ENCODE measurements around the gene LMBR1L. TPM values are rescaled to one million over a fixed set of nuclear protein-coding genes. Genes with fewer than 3 reads are reported as not detected.

LMBR1L gene
- total and polyA plus RNA-seq, 2 donors = 35.1 to 112 TPM

DNA sequence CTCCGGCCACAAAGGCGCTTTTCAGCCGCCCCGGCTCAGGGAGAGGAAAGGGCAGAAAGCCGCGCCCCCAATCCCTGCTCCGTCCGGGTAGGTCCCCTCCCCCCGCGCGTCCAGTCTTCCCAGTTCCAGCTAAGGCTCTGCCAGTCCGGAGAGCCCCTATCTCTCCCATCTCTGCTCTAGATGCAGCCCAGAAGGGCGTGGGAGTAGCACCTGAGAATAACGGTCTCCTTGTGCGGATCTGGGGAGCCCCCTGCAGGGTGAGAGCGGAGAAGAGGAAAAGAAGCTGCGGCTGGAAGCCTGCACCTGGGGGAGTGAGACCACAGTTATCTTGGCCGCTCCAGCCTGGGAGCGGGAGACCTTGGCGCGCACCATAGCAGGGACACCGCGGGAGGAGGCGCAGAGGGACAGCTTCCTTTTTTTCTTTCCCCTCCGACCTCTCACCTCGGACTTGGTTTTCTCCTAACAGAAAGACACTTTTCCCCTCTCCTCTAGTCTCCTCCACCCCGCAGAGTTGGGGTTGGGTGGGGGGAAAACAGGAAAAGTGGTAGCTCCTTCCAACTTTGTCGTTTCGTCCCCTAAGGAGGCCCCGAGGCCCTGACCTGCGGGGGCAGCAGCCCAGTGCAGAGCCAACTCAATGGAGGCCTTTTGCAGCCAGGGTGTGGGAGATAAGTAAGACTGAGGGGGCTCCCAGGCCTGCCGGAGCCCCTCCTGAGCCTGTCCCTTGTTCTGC, 18.4 kb downstream of the LMBR1L start:
- Histone ChIP-seq H3K4me3 (ENCODE audit: low read length in 2 of 2) (peak overlapping the region in 1 of 2 donors; percentile 31), H3K4me1 (ENCODE audit: control insufficient read depth in 2 of 2, insufficient read depth in 2 of 2, low read length in 2 of 2) (peaks cover 16 to 60% of the 10 kb centered on the region in 2 donors), H3K27me3 (ENCODE audit: control insufficient read depth in 2 of 2, insufficient read depth in 1 of 2, low read length in 1 of 2) (peaks cover 64 to 85% of the 10 kb centered on the region in 2 donors), H3K9me3 (ENCODE audit: control insufficient read depth in 2 of 2, insufficient read depth in 1 of 2, low read length in 1 of 2) (peaks cover 0 to 4% of the 10 kb centered on the region in 2 donors), H3K27ac (ENCODE audit: low read depth in 1 of 2, low read length in 1 of 2) (no peak overlapping the region), H3K36me3 (ENCODE audit: control insufficient read depth in 2 of 2, insufficient read depth in 2 of 2, low read length in 1 of 2) (peaks cover 9% of the 10 kb centered on the region in 2 donors)
- WGBS = 5% methylated on average over 32 of the region's 32 CpGs
- DNase-seq (ENCODE audit: low read depth in 6 of 9, low spot score in 9 of 9) = peak in 4 of 9 donors; percentile 56 to 78 (median 64)

DNA sequence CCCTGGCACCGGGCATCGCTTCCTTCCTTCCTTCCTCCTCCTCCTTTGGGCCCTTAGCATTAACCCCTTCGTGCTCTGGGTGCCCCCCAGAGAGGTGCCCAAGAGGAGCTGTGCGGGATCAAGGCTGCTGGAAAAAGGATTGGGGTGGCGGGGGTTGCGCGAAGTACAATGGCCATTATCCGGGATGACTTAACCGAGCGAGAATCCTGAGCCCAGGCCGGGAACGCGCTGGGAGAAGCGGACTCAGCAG, 18.9 kb downstream of the LMBR1L start:
- WGBS = 4% methylated on average over 14 of the region's 14 CpGs

DNA sequence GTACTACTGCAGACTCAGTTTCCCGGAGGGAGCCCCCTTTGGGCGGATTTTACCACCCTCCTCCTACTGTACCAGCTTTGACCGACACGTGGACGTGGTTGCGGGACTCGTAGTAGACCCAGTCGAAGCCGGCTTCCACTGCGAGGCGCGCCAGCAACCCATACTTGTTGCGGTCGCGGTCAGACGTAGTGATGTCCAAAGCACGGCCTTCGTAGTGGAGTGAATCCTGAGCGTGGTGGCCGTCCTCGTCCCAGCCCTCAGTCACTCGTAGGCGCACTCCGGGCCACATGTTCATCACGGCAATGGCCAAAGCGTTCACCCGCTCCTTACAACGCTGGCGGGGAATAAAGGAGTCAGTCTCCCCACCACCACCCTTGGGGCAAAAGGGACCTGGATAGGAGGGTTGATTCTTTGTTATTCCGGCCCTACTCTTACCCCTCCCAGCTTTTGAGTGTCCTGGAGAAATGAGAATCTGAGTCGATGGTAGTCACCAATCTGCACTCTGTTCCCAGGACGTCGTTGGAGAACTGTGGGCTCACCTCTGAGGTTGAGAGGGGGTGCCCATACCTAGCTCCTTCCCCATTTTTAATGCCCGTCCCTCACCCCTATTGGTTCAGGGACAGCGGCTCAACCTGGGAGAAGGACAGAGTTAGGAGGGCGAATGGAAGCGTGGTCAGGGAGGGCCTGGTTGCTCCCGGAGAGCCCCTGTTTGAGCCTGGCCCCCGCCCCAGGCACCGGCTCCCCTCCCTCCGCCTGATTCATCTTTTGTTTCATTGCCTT, 19.4 kb downstream of the LMBR1L start:
- Histone ChIP-seq H3K4me1 (ENCODE audit: control insufficient read depth in 2 of 2, insufficient read depth in 2 of 2, low read length in 2 of 2) (peaks cover 16 to 60% of the 10 kb centered on the region in 2 donors), H3K27ac (ENCODE audit: low read depth in 1 of 2, low read length in 1 of 2) (no peak overlapping the region), H3K4me3 (ENCODE audit: low read length in 2 of 2) (no peak overlapping the region), H3K27me3 (ENCODE audit: control insufficient read depth in 2 of 2, insufficient read depth in 1 of 2, low read length in 1 of 2) (peaks cover 64 to 91% of the 10 kb centered on the region in 2 donors), H3K9me3 (ENCODE audit: control insufficient read depth in 2 of 2, insufficient read depth in 1 of 2, low read length in 1 of 2) (peaks cover 0 to 4% of the 10 kb centered on the region in 2 donors), H3K36me3 (ENCODE audit: control insufficient read depth in 2 of 2, insufficient read depth in 2 of 2, low read length in 1 of 2) (no peaks in the 10 kb centered on the region)
- no peak for DNase-seq (ENCODE audit: low read depth in 6 of 9, low spot score in 9 of 9)
- WGBS = 14% methylated on average over 41 of the region's 41 CpGs

More for the DNA sequence above, 18.9 kb downstream of the LMBR1L start:
- no peak for DNase-seq (ENCODE audit: low read depth in 6 of 9, low spot score in 9 of 9)
- Histone ChIP-seq H3K27me3 (ENCODE audit: control insufficient read depth in 2 of 2, insufficient read depth in 1 of 2, low read length in 1 of 2) (peaks cover 64 to 89% of the 10 kb centered on the region in 2 donors), H3K4me1 (ENCODE audit: control insufficient read depth in 2 of 2, insufficient read depth in 2 of 2, low read length in 2 of 2) (peaks cover 16 to 60% of the 10 kb centered on the region in 2 donors), H3K4me3 (ENCODE audit: low read length in 2 of 2) (peak overlapping the region in 1 of 2 donors; percentile 31), H3K9me3 (ENCODE audit: control insufficient read depth in 2 of 2, insufficient read depth in 1 of 2, low read length in 1 of 2) (peaks cover 0 to 4% of the 10 kb centered on the region in 2 donors), H3K27ac (ENCODE audit: low read depth in 1 of 2, low read length in 1 of 2) (no peak overlapping the region), H3K36me3 (ENCODE audit: control insufficient read depth in 2 of 2, insufficient read depth in 2 of 2, low read length in 1 of 2) (peaks cover 4% of the 10 kb centered on the region in 2 donors)

DNA sequence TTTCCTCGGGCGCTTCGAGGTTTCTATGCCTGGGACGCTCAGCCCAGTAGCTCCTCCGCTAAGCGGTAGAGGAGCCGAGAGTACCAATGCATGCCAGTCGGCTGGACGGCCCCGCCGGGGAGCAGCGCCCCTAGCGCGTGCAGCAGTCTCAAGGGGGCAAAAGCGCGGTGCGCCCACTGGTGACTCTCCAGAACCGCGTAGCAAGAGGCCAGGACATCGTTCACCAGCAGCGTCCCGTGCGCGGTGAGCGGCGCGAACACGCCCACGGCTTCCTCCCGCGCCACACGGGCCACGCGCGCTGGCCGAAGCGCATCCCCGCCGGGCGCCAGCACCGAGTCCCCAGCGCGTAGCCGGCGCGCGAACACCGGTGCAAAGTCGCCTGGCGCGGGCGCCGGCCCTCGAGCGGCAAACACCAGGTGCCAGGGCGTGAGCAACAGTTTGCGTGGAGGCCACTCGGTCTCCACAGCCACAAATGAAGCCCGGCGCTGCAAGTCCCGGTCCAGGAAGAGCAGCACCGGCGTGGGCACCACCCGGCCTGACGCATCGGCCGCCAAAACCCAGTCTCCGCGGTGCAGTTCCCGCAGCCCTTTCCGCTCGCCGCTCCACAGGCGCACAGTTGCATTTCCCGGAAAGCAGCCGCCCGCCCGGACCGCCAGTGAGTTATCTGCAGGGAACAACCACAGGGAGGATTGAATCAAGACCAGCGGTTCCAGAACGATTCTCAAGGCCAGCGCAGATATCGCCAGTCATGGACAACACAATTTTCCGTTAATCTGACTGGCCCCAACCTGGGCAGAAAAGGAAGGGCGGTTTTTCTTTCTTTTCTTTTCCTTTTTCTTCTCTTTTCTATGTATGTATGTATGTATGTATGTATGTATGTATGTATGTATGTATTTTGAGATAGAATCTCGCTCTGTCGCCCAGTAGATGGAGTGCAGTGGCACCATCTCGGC, 20.6 kb downstream of the LMBR1L start:
- 2% methylated on average over 88 of the region's 88 CpGs for WGBS

DNA sequence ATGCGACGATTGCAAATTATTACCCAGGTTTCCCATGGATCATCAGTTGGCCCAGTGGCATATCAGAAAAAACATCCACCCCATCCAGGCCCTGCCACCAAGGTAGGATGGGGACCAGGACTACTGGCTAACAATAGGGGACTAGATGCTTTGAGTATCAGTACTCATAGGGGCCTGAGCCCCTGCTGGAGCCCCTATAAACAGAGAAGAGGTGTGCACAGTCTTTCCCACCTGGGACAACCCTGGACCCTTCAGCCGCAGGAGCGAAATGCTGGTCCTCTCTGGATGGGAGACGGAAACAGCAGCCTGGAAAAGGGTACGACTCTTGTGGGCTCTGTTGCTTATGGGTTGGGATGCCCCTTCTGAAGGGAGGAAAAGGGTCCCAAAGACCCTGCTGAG, 21.7 kb downstream of the LMBR1L start:
- no peak overlapping the region for H3K27ac ChIP-seq (ENCODE audit: low read depth in 1 of 2, low read length in 1 of 2)
- H3K27me3 ChIP-seq (ENCODE audit: control insufficient read depth in 2 of 2, insufficient read depth in 1 of 2, low read length in 1 of 2) = peaks cover 55 to 74% of the 10 kb centered on the region in 2 donors
- H3K36me3 ChIP-seq (ENCODE audit: control insufficient read depth in 2 of 2, insufficient read depth in 2 of 2, low read length in 1 of 2) = no peaks in the 10 kb centered on the region
- peaks cover 9 to 52% of the 10 kb centered on the region in 2 donors for H3K4me1 ChIP-seq (ENCODE audit: control insufficient read depth in 2 of 2, insufficient read depth in 2 of 2, low read length in 2 of 2)
- WGBS = 58% methylated on average over 6 of the region's 6 CpGs
- H3K4me3 ChIP-seq (ENCODE audit: low read length in 2 of 2) = no peak overlapping the region
- peaks cover 0 to 4% of the 10 kb centered on the region in 2 donors for H3K9me3 ChIP-seq (ENCODE audit: control insufficient read depth in 2 of 2, insufficient read depth in 1 of 2, low read length in 1 of 2)
- DNase-seq (ENCODE audit: low read depth in 6 of 9, low spot score in 9 of 9) = no peak

More for the DNA sequence above, 20.6 kb downstream of the LMBR1L start:
- Histone ChIP-seq H3K4me1 (ENCODE audit: control insufficient read depth in 2 of 2, insufficient read depth in 2 of 2, low read length in 2 of 2) (peaks cover 16 to 60% of the 10 kb centered on the region in 2 donors), H3K36me3 (ENCODE audit: control insufficient read depth in 2 of 2, insufficient read depth in 2 of 2, low read length in 1 of 2) (no peaks in the 10 kb centered on the region), H3K27ac (ENCODE audit: low read depth in 1 of 2, low read length in 1 of 2) (no peak overlapping the region), H3K9me3 (ENCODE audit: control insufficient read depth in 2 of 2, insufficient read depth in 1 of 2, low read length in 1 of 2) (peaks cover 0 to 4% of the 10 kb centered on the region in 2 donors), H3K4me3 (ENCODE audit: low read length in 2 of 2) (peak overlapping the region in 1 of 2 donors; percentile 32), H3K27me3 (ENCODE audit: control insufficient read depth in 2 of 2, insufficient read depth in 1 of 2, low read length in 1 of 2) (peaks cover 64 to 84% of the 10 kb centered on the region in 2 donors)
- peak in 1 of 9 donors; percentile 50 for DNase-seq (ENCODE audit: low read depth in 6 of 9, low spot score in 9 of 9)

DNA sequence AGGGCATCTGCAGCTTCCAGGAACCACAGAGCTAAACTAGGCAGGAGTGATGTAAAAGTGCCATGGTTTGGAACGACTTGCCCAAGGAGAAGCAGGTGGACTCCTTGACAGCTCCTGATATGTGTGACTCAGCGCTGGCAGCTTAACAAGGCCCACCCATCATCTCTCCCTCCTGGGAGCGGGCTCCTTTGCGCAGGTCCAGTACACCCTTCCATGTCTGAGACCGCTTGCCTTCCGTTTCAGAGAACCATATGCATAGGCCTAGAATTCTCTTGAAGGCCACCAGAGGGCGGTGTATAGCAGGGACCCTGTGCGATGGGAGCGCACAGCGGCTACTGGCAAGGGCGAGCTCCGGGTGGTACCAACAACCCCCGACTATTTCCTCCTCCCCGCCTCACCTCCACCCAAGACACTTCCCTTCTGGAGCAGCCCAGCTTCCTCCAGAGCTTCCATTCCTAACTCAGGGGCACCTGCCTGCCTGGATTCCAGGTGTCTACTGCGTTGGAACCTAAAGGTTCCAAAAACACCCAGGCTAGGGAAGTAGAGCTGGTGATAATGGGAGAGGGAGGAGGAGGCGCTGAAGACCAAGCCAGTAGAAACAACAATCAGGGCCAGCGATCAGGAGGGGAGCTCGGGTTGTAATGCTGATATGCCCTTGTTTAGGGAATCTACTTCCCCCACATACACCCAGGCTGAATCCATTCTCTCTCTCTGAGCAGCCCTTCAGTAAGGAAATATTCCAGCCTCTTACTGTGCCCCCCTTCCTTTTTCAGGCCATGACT, 22.3 kb downstream of the LMBR1L start:
- DNase-seq (ENCODE audit: low read depth in 6 of 9, low spot score in 9 of 9) = peak in 8 of 9 donors; percentile 69 to 88 (median 78)
- peaks cover 0 to 4% of the 10 kb centered on the region in 2 donors for H3K9me3 ChIP-seq (ENCODE audit: control insufficient read depth in 2 of 2, insufficient read depth in 1 of 2, low read length in 1 of 2)
- H3K4me1 ChIP-seq (ENCODE audit: control insufficient read depth in 2 of 2, insufficient read depth in 2 of 2, low read length in 2 of 2) = peaks cover 9 to 46% of the 10 kb centered on the region in 2 donors
- H3K36me3 ChIP-seq (ENCODE audit: control insufficient read depth in 2 of 2, insufficient read depth in 2 of 2, low read length in 1 of 2) = no peaks in the 10 kb centered on the region
- peaks cover 49 to 68% of the 10 kb centered on the region in 2 donors for H3K27me3 ChIP-seq (ENCODE audit: control insufficient read depth in 2 of 2, insufficient read depth in 1 of 2, low read length in 1 of 2)
- no peak overlapping the region for H3K4me3 ChIP-seq (ENCODE audit: low read length in 2 of 2)
- H3K27ac ChIP-seq (ENCODE audit: low read depth in 1 of 2, low read length in 1 of 2) = no peak overlapping the region
- WGBS = 2% methylated on average over 18 of the region's 18 CpGs

DNA sequence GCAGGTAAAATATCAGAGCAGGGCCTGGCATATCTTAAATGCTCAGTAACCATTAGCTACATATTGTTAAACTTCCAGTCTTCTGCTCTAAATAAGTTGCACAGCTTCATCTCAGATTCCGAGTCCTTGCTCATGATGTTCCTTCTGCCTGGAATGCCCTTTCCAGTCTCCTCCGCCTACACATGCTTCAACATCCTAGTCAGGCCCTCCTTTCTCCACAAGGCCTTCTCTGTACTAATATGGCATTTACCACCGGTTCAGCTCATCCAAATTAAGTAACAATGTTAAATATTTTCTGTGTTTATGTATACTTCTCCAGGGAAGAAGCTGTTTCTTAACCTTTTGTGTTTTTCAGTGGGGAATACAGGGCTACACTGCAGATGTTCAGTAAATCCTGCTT, 24.5 kb downstream of the LMBR1L start:
- H3K27ac ChIP-seq (ENCODE audit: low read depth in 1 of 2, low read length in 1 of 2) = no peak overlapping the region
- peaks cover 26 to 46% of the 10 kb centered on the region in 2 donors for H3K27me3 ChIP-seq (ENCODE audit: control insufficient read depth in 2 of 2, insufficient read depth in 1 of 2, low read length in 1 of 2)
- no peak overlapping the region for H3K4me3 ChIP-seq (ENCODE audit: low read length in 2 of 2)
- no peaks in the 10 kb centered on the region for H3K36me3 ChIP-seq (ENCODE audit: control insufficient read depth in 2 of 2, insufficient read depth in 2 of 2, low read length in 1 of 2)
- H3K4me1 ChIP-seq (ENCODE audit: control insufficient read depth in 2 of 2, insufficient read depth in 2 of 2, low read length in 2 of 2) = peaks cover 7 to 30% of the 10 kb centered on the region in 2 donors
- DNase-seq (ENCODE audit: low read depth in 6 of 9, low spot score in 9 of 9) = no peak
- no peaks in the 10 kb centered on the region for H3K9me3 ChIP-seq (ENCODE audit: control insufficient read depth in 2 of 2, insufficient read depth in 1 of 2, low read length in 1 of 2)
- 95% methylated on average over 3 of the region's 3 CpGs for WGBS

DNA sequence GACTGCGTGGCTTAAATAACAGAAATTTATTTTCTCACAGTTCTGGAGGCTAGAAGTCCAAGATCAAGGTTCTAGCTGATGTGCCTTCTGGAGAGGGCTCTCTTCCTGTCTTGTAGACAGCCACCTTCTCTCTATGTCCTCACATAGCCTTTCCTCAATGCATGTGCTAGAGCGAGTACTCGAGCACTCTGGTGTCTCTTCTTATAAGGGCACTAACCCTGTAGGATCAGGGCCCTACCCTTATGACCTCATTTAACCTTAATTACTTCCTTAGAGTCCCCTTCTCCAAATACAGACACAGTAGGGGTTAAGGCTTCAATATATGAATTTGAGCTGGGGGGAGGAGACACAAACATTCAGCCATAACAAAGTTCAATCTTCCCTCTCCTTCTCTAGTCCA, 26.2 kb downstream of the LMBR1L start:
- Histone ChIP-seq H3K36me3 (ENCODE audit: control insufficient read depth in 2 of 2, insufficient read depth in 2 of 2, low read length in 1 of 2) (no peaks in the 10 kb centered on the region), H3K4me1 (ENCODE audit: control insufficient read depth in 2 of 2, insufficient read depth in 2 of 2, low read length in 2 of 2) (peaks cover 0 to 16% of the 10 kb centered on the region in 2 donors), H3K27ac (ENCODE audit: low read depth in 1 of 2, low read length in 1 of 2) (no peak overlapping the region), H3K9me3 (ENCODE audit: control insufficient read depth in 2 of 2, insufficient read depth in 1 of 2, low read length in 1 of 2) (no peaks in the 10 kb centered on the region), H3K27me3 (ENCODE audit: control insufficient read depth in 2 of 2, insufficient read depth in 1 of 2, low read length in 1 of 2) (peaks cover 11 to 36% of the 10 kb centered on the region in 2 donors), H3K4me3 (ENCODE audit: low read length in 2 of 2) (no peak overlapping the region)
- WGBS = 98% methylated on average over 3 of the region's 3 CpGs
- DNase-seq (ENCODE audit: low read depth in 6 of 9, low spot score in 9 of 9) = no peak

All from thymus (tissue), 11 donors.